MM.1S (cell line): ENCODE results near the gene CDC42EP2.

Experiments used
- DNase-seq: peaks from one replicate; pipeline ENCODE4 v3.0.0-alpha.2; 2015
- H2AFZ ChIP-seq: fragments of 300-600 bp; sonication (generic); 2 replicates; pipeline ENCODE4 v1.6.0; 2016; ENCODE audit warnings: antibody characterized with exemption, low read length
- H3F3A ChIP-seq: fragments of 300-600 bp; sonication (generic); 2 replicates; pipeline ENCODE4 v1.6.1; 2016; ENCODE audit warnings: mild to moderate bottlenecking, antibody characterized with exemption, low read length, moderate library complexity, mixed read lengths; ENCODE audit not compliant: insufficient read depth
- H3K27ac ChIP-seq: fragments of 300-600 bp; sonication (generic); 2 replicates; pipeline ENCODE4 v1.5.1; 2016; ENCODE audit warnings: mild to moderate bottlenecking, low read length
- H3K27me3 ChIP-seq: fragments of 300-600 bp; sonication (generic); replicated peaks from 2 replicates; pipeline ENCODE4 v1.6.0; 2016; ENCODE audit warnings: low read length; ENCODE audit not compliant: insufficient read depth
- H3K36me3 ChIP-seq: fragments of 300-600 bp; sonication (generic); replicated peaks from 2 replicates; pipeline ENCODE4 v1.6.1; 2016; ENCODE audit warnings: mild to moderate bottlenecking, low read length, mixed read lengths; ENCODE audit not compliant: insufficient read depth
- H3K4me1 ChIP-seq: fragments of 300-600 bp; sonication (generic); 2 replicates; pipeline ENCODE4 v1.6.1; 2016; ENCODE audit warnings: low read length, mixed read lengths
- H3K4me2 ChIP-seq: fragments of 300-600 bp; sonication (generic); 2 replicates; pipeline ENCODE4 v1.6.0; 2016; ENCODE audit warnings: low read depth, low read length
- H3K4me3 ChIP-seq: fragments of 300-600 bp; sonication (generic); 2 replicates; pipeline ENCODE4 v1.5.1; 2016; ENCODE audit warnings: low read length, mixed read lengths
- H3K79me2 ChIP-seq: fragments of 300-600 bp; sonication (generic); 2 replicates; pipeline ENCODE4 v1.6.1; 2016; ENCODE audit warnings: mixed run types, low read length, mixed read lengths
- H3K9ac ChIP-seq: fragments of 300-600 bp; sonication (generic); 2 replicates; pipeline ENCODE4 v1.6.1; 2016; ENCODE audit warnings: low read length, mixed read lengths
- H3K9me2 ChIP-seq: fragments of 300-600 bp; sonication (generic); replicated peaks from 2 replicates; pipeline ENCODE4 v1.6.1; 2016; ENCODE audit warnings: mild to moderate bottlenecking, low read length, mixed read lengths; ENCODE audit not compliant: insufficient read depth
- H3K9me3 ChIP-seq: fragments of 300-600 bp; sonication (generic); replicated peaks from 2 replicates; pipeline ENCODE4 v1.6.1; 2016; ENCODE audit warnings: mild to moderate bottlenecking, low read length, mixed read lengths; ENCODE audit not compliant: insufficient read depth
- H4K20me1 ChIP-seq: fragments of 300-600 bp; sonication (generic); 2 replicates; pipeline ENCODE4 v1.6.1; 2016; ENCODE audit warnings: mild to moderate bottlenecking, low read length, moderate library complexity, mixed read lengths; ENCODE audit not compliant: insufficient read depth
- CTCF ChIP-seq: fragments of 300-600 bp; sonication (generic); IDR thresholded peaks from 2 replicates; pipeline ENCODE4 v1.5.1; 2016; ENCODE audit warnings: antibody characterized with exemption, low read length, mixed read lengths
- EZH2 ChIP-seq: fragments of 300-600 bp; sonication (generic); optimal IDR thresholded peaks from 2 replicates; pipeline ENCODE3; 2017; ENCODE audit warnings: low read depth, mild to moderate bottlenecking, antibody characterized with exemption, low read length, mixed read lengths
- EZH2phosphoT487 ChIP-seq: fragments of 300-600 bp; sonication (generic); IDR thresholded peaks from 2 replicates; pipeline ENCODE4 v1.6.1; 2018; ENCODE audit warnings: antibody characterized with exemption, low read length

Gene CDC42EP2

GRCh38 chr11:65304613-65305012 lies 10.1 kb upstream of the CDC42EP2 start:
- Histone ChIP-seq H3K27ac (no peak overlapping the region), H2AFZ (no peak overlapping the region), H3K9me3 (no peaks in the 10 kb centered on the region), H3K4me2 (no peak overlapping the region), H3K36me3 (no peaks in the 10 kb centered on the region), H3K27me3 (no peaks in the 10 kb centered on the region), H3K4me1 (no peaks in the 10 kb centered on the region), H3F3A (no peaks in the 10 kb centered on the region), H3K9me2 (no peaks in the 10 kb centered on the region), H3K9ac (no peak overlapping the region), H3K4me3 (no peak overlapping the region), H4K20me1 (no peaks in the 10 kb centered on the region), H3K79me2 (no peaks in the 10 kb centered on the region)
- DNase-seq: no peak
- TF ChIP-seq EZH2 (no peak), CTCF (no peak), EZH2phosphoT487 (no peak)

- TF ChIP-seq CTCF (no peak), EZH2phosphoT487 (no peak), EZH2 (no peak)
- Histone ChIP-seq H3K27me3 (no peaks in the 10 kb centered on the region), H3K4me2 (no peak overlapping the region), H3K9me3 (no peaks in the 10 kb centered on the region), H3K36me3 (no peaks in the 10 kb centered on the region), H2AFZ (no peak overlapping the region), H3K9me2 (no peaks in the 10 kb centered on the region), H3K4me3 (no peak overlapping the region), H3K4me1 (no peaks in the 10 kb centered on the region), H3F3A (no peaks in the 10 kb centered on the region), H3K9ac (no peak overlapping the region), H4K20me1 (no peaks in the 10 kb centered on the region), H3K79me2 (no peaks in the 10 kb centered on the region), H3K27ac (no peak overlapping the region)
- no peak for DNase-seq
Observed at GRCh38 chr11:65305501-65306268, 9.0 kb upstream of the CDC42EP2 start.

GRCh38 chr11:65307298-65308229 lies 7.1 kb upstream of the CDC42EP2 start:
- no peaks in the 10 kb centered on the region for H3F3A ChIP-seq
- H3K36me3 ChIP-seq: no peaks in the 10 kb centered on the region
- no peaks in the 10 kb centered on the region for H3K9me2 ChIP-seq
- H3K4me3 ChIP-seq: no peak overlapping the region
- no peak overlapping the region for H2AFZ ChIP-seq
- no peak for TF ChIP-seq CTCF
- TF ChIP-seq EZH2: no peak
- no peak for TF ChIP-seq EZH2phosphoT487
- H3K4me1 ChIP-seq: no peaks in the 10 kb centered on the region
- no peak for DNase-seq
- H3K27me3 ChIP-seq: no peaks in the 10 kb centered on the region
- no peak overlapping the region for H3K9ac ChIP-seq
- H3K4me2 ChIP-seq: no peak overlapping the region
- no peaks in the 10 kb centered on the region for H4K20me1 ChIP-seq
- H3K9me3 ChIP-seq: no peaks in the 10 kb centered on the region
- no peaks in the 10 kb centered on the region for H3K79me2 ChIP-seq
- H3K27ac ChIP-seq: no peak overlapping the region
